Lung microvascular endothelial cell (primary cell): ENCODE results near the gene ARHGEF10L. TPM values are rescaled to one million over a fixed set of nuclear protein-coding genes. Genes with fewer than 3 reads are reported as not detected.

Experiments
- DNase-seq, 2 donors: peaks; one replicate each; pipeline versions ENCODE4 v3.0.0 to v3.0.0-alpha.2; 2010; ENCODE audit warnings: low read depth in 2 of 2
- total RNA-seq: library from RNA; depleted of rRNA; stranded (reverse); fragments of >200 nt; gene quantifications from 2 replicates; pipeline ENCODE4 v1.2.1, GENCODE V29; 2014

Gene ARHGEF10L
- total RNA-seq, 1 donor from 2014 or later, result 0.20 TPM

GRCh38 chr1:17523321-17524041, 16.0 kb upstream of the ARHGEF10L start:
- DNase-seq, result no peak

GRCh38 chr1:17524645-17525044, 14.9 kb upstream of the ARHGEF10L start:
- DNase-seq, result no peak

- DNase-seq, result no peak
These were observed 13.4 kb upstream of the ARHGEF10L start for GRCh38 chr1:17525996-17526686.

GRCh38 chr1:17527036-17527914, 12.2 kb upstream of the ARHGEF10L start:
- no peak for DNase-seq

- no peak for DNase-seq
These were observed 10.1 kb upstream of the ARHGEF10L start for GRCh38 chr1:17529381-17529780.

GRCh38 chr1:17531343-17531681, 8.2 kb upstream of the ARHGEF10L start:
- DNase-seq, result no peak

- DNase-seq, result no peak
These were observed 7.6 kb upstream of the ARHGEF10L start for GRCh38 chr1:17531682-17532487.

- DNase-seq, result no peak
These were observed 6.3 kb upstream of the ARHGEF10L start for GRCh38 chr1:17533201-17533600.

- no peak for DNase-seq
These were observed 4.1 kb upstream of the ARHGEF10L start for GRCh38 chr1:17535300-17535936.

- DNase-seq, result no peak
These were observed 1.5 kb upstream of the ARHGEF10L start for GRCh38 chr1:17538010-17538409.

GRCh38 chr1:17538428-17539117, 925 bp upstream of the ARHGEF10L start:
- DNase-seq, result no peak

GRCh38 chr1:17539118-17539476, 401 bp upstream of the ARHGEF10L start:
- no peak for DNase-seq

GRCh38 chr1:17540255-17541001, 930 bp downstream of the ARHGEF10L start:
- no peak for DNase-seq

- no peak for DNase-seq
These were observed 3.1 kb downstream of the ARHGEF10L start for GRCh38 chr1:17542645-17543044.

GRCh38 chr1:17544776-17545350, 5.4 kb downstream of the ARHGEF10L start:
- no peak for DNase-seq

- DNase-seq, result peak in 1 of 2 donors; percentile 14
These were observed 5.9 kb downstream of the ARHGEF10L start for GRCh38 chr1:17545356-17545755.

- no peak for DNase-seq
These were observed 7.6 kb downstream of the ARHGEF10L start for GRCh38 chr1:17546946-17547670.

GRCh38 chr1:17549384-17549783, 9.9 kb downstream of the ARHGEF10L start:
- DNase-seq, result no peak
